HG03039 (cell line): ENCODE data around the gene CCDC78.

Source experiments
- ATAC-seq: cut with Tn5 transposase; IDR thresholded peaks from one replicate; pipeline ENCODE4 v1.9.1; 2021; ENCODE audit warnings: mild to moderate bottlenecking, moderate library complexity; ENCODE audit not compliant: unreplicated experiment

CCDC78 gene

GRCh38 chr16:679814-680624 is 46.2 kb downstream of the CCDC78 start, which contains the start of gene STUB1:
Gene STUB1 (plus strand): TSS chr16:680410. CDS start chr16:680526, 116 bp downstream.
- peak; percentile 33 for ATAC-seq

GRCh38 chr16:678858-679813 is 47.1 kb downstream of the CCDC78 start:
- ATAC-seq: no peak

DNA sequence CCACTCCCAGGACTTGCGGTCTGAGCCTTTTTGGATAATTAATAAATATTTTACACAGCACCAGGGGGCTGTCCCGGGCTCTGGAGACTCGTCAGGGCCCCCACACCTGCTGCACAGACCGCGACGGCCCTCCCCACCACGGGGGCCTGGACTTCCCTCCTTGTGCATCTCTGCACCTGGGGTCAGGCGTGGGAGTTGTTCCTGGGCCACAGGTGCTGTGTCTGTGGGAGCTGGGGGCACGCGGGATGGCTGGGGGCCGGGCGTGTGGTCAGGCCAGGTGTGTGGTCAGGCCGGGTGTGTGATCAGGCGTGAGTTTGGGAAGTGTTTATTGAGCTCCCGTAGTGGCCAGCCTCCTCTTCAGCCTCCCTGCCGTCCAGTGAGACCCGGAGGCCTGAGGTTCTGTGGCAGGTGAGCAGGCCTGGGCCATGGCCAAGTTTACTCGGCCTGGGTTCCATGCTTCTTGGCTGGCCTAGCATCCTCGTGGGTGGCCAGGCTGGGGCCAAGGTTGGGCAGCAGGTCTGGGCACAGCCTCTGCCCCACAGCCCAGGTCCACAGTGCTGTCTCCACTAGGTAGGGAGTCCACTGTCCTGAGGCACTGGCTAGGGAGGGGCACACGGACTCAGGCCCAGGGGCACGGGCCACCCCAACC is 47.9 kb downstream of the CCDC78 start:
- no peak for ATAC-seq

DNA sequence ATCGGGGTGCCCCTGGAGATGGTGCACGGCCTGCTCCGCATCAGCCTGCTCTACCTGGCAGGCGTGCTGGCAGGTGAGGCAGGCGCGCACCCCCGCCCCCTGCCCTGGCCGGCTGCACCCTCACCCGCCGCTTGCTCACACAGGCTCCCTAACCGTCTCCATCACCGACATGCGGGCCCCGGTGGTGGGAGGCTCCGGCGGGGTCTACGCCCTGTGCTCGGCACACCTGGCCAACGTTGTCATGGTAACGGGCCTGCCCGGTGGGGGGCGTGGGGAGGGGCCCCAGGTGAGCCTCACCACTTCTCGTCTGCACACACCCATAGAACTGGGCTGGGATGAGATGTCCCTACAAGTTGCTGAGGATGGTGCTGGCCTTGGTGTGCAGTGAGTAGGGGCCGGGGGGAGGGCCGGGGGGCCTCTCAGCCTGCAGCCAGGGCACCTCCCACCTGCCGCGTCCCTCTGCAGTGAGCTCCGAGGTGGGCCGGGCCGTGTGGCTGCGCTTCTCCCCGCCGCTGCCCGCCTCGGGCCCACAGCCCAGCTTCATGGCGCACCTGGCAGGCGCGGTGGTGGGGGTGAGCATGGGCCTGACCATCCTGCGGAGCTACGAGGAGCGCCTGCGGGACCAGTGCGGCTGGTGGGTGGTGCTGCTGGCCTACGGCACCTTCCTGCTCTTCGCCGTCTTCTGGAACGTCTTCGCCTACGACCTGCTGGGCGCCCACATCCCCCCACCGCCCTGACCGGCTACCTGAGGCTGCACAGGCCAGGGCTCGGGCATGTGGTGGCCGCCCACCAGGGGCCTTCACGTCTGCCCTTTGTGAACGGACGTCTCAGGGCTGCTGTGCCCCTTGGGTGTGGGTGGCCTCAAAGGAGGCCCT is 48.7 kb downstream of the CCDC78 start:
- no peak for ATAC-seq

DNA sequence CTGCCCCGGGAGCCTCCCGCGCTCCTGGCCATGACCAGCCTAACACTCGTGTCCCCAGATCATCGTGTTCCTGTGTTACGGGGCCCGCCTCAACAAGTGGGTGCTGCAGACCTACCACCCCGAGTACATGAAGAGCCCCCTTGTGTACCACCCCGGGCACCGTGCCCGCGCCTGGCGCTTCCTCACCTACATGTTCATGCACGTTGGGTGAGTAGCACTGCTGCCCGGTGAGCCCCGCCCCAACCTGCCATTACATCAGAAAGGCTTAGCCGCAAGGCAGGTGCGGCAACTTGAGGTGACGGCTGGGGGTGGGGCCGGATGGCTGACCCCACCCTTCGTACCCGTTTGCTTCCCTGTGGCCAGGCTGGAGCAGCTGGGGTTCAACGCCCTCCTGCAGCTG is 49.3 kb downstream of the CCDC78 start:
- no peak for ATAC-seq

GRCh38 chr16:676565-676902 is 49.7 kb downstream of the CCDC78 start:
- no peak for ATAC-seq

DNA sequence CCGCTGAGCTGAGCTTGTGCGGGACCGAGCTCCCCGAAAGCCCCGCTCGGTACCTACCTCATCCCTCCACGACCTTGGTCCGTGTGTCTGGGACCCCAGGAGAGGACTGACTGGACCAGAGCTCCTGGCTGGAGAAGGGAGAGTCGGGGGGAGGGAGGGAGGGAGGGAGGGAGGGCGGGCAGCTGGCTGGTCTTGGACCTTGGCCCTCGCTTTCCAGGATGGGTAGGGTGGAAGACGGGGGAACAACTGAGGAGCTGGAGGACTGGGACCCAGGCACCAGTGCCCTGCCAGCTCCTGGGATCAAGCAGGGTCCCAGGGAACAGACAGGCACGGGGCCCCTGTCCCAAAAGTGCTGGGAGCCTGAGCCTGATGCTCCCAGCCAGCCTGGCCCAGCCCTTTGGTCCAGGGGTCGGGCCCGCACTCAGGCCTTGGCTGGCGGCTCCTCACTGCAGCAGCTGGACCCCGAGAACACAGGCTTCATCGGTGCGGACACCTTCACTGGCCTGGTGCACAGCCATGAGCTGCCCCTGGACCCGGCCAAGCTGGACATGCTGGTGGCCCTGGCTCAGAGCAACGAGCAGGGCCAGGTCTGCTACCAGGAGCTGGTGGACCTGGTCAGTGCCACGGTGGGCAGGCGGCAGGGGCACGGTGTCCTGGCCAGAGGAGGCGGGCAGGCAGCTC is 50.2 kb downstream of the CCDC78 start:
- no peak for ATAC-seq

- no peak for ATAC-seq
Measured at GRCh38 chr16:674968-675883, 51.0 kb downstream of the CCDC78 start, which contains the start of gene RHBDL1. Gene RHBDL1 (plus strand): TSS chr16:675671. CDS start chr16:675791, 120 bp downstream.

DNA sequence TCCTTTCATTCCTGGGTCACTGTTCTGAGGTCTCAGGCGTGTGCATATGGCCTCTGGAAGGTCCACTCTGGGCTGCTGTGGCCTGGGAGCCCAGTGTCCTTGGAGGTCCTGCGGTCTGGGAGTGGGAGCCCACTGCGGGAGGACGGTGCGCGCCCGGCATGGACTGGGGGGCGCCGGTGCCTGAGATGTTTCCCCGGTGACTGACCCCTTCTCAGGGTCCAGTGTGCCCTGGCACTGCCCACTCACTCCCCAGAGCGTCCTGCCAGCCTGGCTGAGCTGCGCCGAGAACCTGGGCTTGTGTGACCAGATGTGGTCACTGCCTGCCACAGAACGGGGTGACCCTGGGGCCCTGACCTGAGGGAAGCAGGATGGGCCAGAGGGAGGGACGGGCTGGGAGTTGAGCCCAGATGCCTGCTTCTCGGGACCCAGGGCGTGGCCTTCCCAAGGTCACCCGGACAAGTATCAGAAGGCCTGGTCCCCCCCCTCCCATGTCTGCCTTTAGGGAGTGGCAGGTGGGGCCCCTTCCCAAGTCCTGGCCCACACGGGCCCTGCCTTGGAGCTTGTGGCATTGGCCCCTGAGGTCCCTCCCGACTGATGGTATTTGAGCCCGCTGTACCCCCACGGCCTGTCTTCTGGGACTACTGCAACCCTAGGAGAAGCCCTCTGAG is 51.9 kb downstream of the CCDC78 start:
- ATAC-seq: no peak

DNA sequence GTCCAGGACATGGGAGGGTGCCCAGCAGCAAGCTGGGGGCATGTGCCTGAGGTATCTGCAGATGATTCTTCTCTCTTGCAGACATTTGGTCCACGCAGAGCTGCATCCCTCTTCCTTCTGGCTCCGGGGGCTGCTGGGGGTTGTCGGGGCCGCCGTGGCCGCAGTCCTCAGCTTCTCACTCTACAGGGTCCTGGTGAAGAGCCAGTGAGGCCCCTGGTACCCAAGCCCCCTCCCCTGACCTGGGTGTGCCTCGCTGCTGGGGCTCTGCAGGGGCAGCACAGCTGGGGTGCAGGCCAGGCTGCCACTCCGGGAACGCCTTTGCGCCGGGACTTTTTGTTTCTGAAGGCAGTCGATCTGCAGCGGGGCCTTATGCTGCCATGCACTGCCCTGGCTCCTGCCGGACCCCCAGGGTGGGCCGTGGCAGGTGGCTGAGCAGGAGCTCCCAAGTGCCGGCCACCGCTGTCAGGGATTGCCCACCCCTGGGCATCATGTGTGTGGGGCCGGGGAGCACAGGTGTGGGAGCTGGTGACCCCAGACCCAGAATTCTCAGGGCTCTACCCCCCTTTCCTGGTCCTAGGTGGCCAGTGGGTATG is 52.7 kb downstream of the CCDC78 start:
- ATAC-seq: no peak

DNA sequence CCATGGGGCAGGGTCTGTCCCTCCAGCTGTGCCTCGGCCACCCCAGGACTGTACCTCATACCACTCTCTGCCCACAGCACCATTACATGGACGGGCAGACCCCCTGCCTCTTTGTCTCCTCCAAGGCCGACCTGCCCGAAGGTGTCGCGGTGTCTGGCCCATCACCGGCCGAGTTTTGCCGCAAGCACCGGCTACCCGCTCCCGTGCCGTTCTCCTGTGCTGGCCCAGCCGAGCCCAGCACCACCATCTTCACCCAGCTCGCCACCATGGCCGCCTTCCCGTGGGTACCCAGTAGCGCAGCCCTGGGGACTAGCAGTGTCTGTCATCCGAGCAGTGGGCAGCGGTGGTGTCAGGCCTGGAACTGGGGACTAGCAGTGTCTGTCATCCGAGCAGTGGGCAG is 53.4 kb downstream of the CCDC78 start:
- no peak for ATAC-seq
